Measurements from ENCODE around the gene SMIM30. TPM values are rescaled to one million over a fixed set of nuclear protein-coding genes. Genes with fewer than 3 reads are reported as not detected.

SMIM30 gene
- 10 to 100 TPM; 34.1 to 68.7 (median 49.8) TPM for total RNA-seq

GRCh38 chr7:113118074-113118959, at the start of gene SMIM30:
Gene SMIM30 (minus strand): TSS chr7:113118554. CDS start chr7:113117578, 976 bp downstream.
- TF ChIP-seq, protein P1, sequence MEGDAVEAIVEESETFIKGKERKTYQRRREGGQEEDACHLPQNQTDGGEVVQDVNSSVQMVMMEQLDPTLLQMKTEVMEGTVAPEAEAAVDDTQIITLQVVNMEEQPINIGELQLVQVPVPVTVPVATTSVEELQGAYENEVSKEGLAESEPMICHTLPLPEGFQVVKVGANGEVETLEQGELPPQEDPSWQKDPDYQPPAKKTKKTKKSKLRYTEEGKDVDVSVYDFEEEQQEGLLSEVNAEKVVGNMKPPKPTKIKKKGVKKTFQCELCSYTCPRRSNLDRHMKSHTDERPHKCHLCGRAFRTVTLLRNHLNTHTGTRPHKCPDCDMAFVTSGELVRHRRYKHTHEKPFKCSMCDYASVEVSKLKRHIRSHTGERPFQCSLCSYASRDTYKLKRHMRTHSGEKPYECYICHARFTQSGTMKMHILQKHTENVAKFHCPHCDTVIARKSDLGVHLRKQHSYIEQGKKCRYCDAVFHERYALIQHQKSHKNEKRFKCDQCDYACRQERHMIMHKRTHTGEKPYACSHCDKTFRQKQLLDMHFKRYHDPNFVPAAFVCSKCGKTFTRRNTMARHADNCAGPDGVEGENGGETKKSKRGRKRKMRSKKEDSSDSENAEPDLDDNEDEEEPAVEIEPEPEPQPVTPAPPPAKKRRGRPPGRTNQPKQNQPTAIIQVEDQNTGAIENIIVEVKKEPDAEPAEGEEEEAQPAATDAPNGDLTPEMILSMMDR (IDR thresholded peaks at IDR 0.05; ENCODE audit: low read depth) = no peak

DNA sequence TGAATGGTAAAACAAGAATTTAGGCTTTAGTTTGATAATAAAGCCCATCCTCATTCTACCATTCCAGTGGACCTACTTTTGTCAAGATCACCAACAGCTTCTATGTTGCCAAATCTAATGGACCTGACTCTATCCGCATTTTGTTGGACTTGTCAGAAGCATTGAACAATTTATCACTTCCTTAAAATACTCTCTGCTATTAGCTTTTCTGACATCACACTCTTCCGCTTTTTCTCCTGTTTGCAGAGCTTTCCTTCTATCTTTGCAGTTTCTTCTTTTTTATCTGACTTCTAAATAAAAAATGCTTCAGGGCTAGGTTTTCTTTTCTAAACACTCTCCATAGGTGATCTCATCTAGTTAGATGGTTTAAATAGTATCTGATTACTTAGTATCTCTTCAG, 42.7 kb upstream of the SMIM30 start:
- TF ChIP-seq, protein P1 (IDR thresholded peaks at IDR 0.05; ENCODE audit: low read depth) = no peak

- TF ChIP-seq, protein P1 (IDR thresholded peaks at IDR 0.05; ENCODE audit: low read depth) = no peak
Measured at GRCh38 chr7:113159746-113160339, 41.5 kb upstream of the SMIM30 start.

GRCh38 chr7:113158756-113159155, 40.4 kb upstream of the SMIM30 start:
- TF ChIP-seq, protein P1 (IDR thresholded peaks at IDR 0.05; ENCODE audit: low read depth) = no peak

DNA sequence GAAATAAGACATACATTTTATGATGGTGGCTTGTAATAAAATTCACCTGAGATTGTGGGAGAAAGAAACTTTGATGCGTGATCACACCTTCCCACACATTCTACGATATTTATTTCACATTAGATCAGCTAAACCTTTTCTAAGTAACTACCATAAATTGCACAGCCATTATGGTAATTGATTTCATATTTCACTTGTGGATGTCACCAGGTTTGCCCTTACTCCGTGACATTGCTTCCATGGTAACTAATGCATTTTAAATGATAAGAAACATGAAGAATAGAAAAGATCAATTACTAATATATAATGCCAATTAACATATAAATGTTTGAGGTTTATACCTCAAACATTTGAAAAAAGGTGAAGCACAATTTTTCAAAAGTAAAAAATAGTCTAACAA, 35.8 kb upstream of the SMIM30 start:
- TF ChIP-seq, protein P1 (IDR thresholded peaks at IDR 0.05; ENCODE audit: low read depth) = no peak

- TF ChIP-seq, protein P1 (IDR thresholded peaks at IDR 0.05; ENCODE audit: low read depth) = no peak
Measured at GRCh38 chr7:113144817-113145216, 26.5 kb upstream of the SMIM30 start.

DNA sequence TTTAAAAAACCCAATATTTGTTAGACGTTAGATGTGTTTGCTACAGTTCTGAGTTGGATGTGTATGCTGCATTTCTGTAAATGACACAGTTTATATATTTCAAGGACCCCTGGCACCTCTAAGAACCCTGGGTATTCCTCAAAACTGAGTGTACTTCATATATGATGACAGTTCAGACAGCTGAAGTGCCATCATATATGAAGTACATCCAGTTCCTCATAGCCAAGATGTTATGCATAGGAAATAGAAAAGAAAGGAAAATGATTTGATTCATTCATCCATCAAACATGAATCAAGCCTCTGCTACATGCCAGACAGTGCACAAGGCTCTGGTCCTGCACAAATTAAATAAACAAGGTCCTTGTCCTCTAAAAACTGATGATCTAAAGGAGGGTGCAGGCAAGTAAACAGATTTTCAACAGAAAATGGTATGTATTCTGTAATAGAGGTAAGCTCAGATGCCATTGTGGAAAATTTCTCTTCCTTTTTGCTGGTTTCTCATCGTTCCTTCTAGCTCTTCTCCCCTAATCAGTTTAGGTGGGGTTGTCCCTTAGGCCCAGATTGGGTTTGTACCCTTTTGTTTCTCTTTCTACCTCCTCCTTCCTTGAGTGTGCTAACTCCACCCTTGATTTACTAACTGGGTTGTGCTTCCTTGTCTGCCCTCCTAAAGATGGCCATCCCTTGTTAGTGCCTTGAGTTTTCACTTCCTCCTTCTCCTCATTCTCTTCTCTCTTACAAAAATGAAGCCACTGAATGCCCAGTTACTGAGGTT, 25.3 kb upstream of the SMIM30 start:
- TF ChIP-seq, protein P1 (IDR thresholded peaks at IDR 0.05; ENCODE audit: low read depth) = no peak

Data from subcutaneous adipose tissue (tissue), 4 donors.